HG03442 (cell line): Measurements from ENCODE around the gene HLCS.

Experiments
- ATAC-seq: cut with Tn5 transposase; IDR thresholded peaks from one replicate; pipeline ENCODE4 v1.9.1; 2021; ENCODE audit warnings: mild to moderate bottlenecking, moderate library complexity; ENCODE audit not compliant: unreplicated experiment

HLCS gene

GRCh38 chr21:36915696-36916245, 50.7 kb downstream of the HLCS start:
- ATAC-seq = no peak

- no peak for ATAC-seq
Measured at GRCh38 chr21:36915014-36915695, 51.3 kb downstream of the HLCS start.

GRCh38 chr21:36914244-36915013, 52.0 kb downstream of the HLCS start:
- no peak for ATAC-seq

- no peak for ATAC-seq
Measured at GRCh38 chr21:36913247-36914169, 53.0 kb downstream of the HLCS start.

- no peak for ATAC-seq
Measured at GRCh38 chr21:36910581-36911307, 55.7 kb downstream of the HLCS start.

- no peak for ATAC-seq
Measured at GRCh38 chr21:36909901-36910561, 56.4 kb downstream of the HLCS start.

- no peak for ATAC-seq
Measured at GRCh38 chr21:36909423-36909822, 57.0 kb downstream of the HLCS start.

- ATAC-seq = no peak
Measured at GRCh38 chr21:36908260-36908908, 58.1 kb downstream of the HLCS start.

- ATAC-seq = no peak
Measured at GRCh38 chr21:36904093-36904666, 62.3 kb downstream of the HLCS start.

GRCh38 chr21:36902793-36903192, 63.7 kb downstream of the HLCS start:
- no peak for ATAC-seq

GRCh38 chr21:36902331-36902730, 64.1 kb downstream of the HLCS start:
- ATAC-seq = no peak

- ATAC-seq = no peak
Measured at GRCh38 chr21:36901575-36901974, 64.9 kb downstream of the HLCS start.

GRCh38 chr21:36893581-36893980, 72.9 kb downstream of the HLCS start:
- no peak for ATAC-seq

- ATAC-seq = no peak
Measured at GRCh38 chr21:36892201-36892600, 74.3 kb downstream of the HLCS start.

- no peak for ATAC-seq
Measured at GRCh38 chr21:36891692-36892091, 74.8 kb downstream of the HLCS start.

GRCh38 chr21:36891121-36891520, 75.3 kb downstream of the HLCS start:
- ATAC-seq = no peak

GRCh38 chr21:36890086-36890485, 76.4 kb downstream of the HLCS start:
- no peak for ATAC-seq

- ATAC-seq = no peak
Measured at GRCh38 chr21:36889401-36889800, 77.1 kb downstream of the HLCS start.

GRCh38 chr21:36888466-36888865, 78.0 kb downstream of the HLCS start:
- no peak for ATAC-seq
